GM23248 (cell line): ENCODE measurements around the gene TPI1. TPM values are rescaled to one million over a fixed set of nuclear protein-coding genes. Genes with fewer than 3 reads are reported as not detected.

Experiments
- DNase-seq: peaks from one replicate; pipeline ENCODE4 v3.0.0-alpha.2; 2015
- H2AFZ ChIP-seq: fragments of 200-600 bp; sonication (generic); 2 replicates; pipeline ENCODE4 v1.6.1; 2016; ENCODE audit warnings: antibody characterized with exemption
- H3F3A ChIP-seq: fragments of 200-600 bp; sonication (generic); 2 replicates; pipeline ENCODE4 v1.6.1; 2016; ENCODE audit warnings: mild to moderate bottlenecking, antibody characterized with exemption, mixed run types; ENCODE audit not compliant: insufficient read depth
- H3K27ac ChIP-seq: fragments of 200-600 bp; sonication (generic); 2 replicates; pipeline ENCODE4 v1.5.1; 2016; ENCODE audit warnings: mild to moderate bottlenecking
- H3K27me3 ChIP-seq: fragments of 200-600 bp; sonication (generic); replicated peaks from 2 replicates; pipeline ENCODE4 v1.6.1; 2016; ENCODE audit warnings: mild to moderate bottlenecking; ENCODE audit not compliant: insufficient read depth
- H3K36me3 ChIP-seq: fragments of 200-600 bp; sonication (generic); 2 replicates; pipeline ENCODE4 v1.6.1; 2016; ENCODE audit warnings: low read depth, mild to moderate bottlenecking
- H3K4me1 ChIP-seq: fragments of 200-600 bp; sonication (generic); 2 replicates; pipeline ENCODE4 v1.6.1; 2016; ENCODE audit warnings: mild to moderate bottlenecking; ENCODE audit not compliant: insufficient read depth
- H3K4me2 ChIP-seq: fragments of 200-600 bp; sonication (generic); one replicate; pipeline ENCODE4 v1.6.1; 2016; ENCODE audit warnings: mild to moderate bottlenecking; ENCODE audit not compliant: unreplicated experiment
- H3K4me3 ChIP-seq: fragments of 200-600 bp; sonication (generic); 2 replicates; pipeline ENCODE4 v1.5.1; 2016; ENCODE audit warnings: mild to moderate bottlenecking
- H3K79me2 ChIP-seq: fragments of 200-600 bp; sonication (generic); 2 replicates; pipeline ENCODE4 v1.6.1; 2016; ENCODE audit warnings: mild to moderate bottlenecking; ENCODE audit not compliant: insufficient read depth
- H3K9ac ChIP-seq: fragments of 200-600 bp; sonication (generic); 2 replicates; pipeline ENCODE4 v1.6.1; 2016; ENCODE audit warnings: mild to moderate bottlenecking
- H3K9me2 ChIP-seq: fragments of 200-600 bp; sonication (generic); 2 replicates; pipeline ENCODE4 v1.6.1; 2016; ENCODE audit warnings: mixed run types, mild to moderate bottlenecking, moderate library complexity; ENCODE audit not compliant: insufficient read depth
- H3K9me3 ChIP-seq: fragments of 200-600 bp; sonication (generic); one replicate; pipeline ENCODE4 v1.6.1; 2017; ENCODE audit warnings: low read depth
- H4K20me1 ChIP-seq: fragments of 200-600 bp; sonication (generic); 2 replicates; pipeline ENCODE4 v1.6.0; 2016; ENCODE audit not compliant: insufficient read depth
- EZH2 ChIP-seq: fragments of 200-600 bp; sonication (generic); IDR thresholded peaks from 2 replicates; pipeline ENCODE4 v1.6.1; 2018; ENCODE audit warnings: antibody characterized with exemption, mild to moderate bottlenecking; ENCODE audit not compliant: insufficient read depth, poor library complexity, severe bottlenecking
- EZH2phosphoT487 ChIP-seq: fragments of 200-600 bp; sonication (generic); IDR thresholded peaks from 2 replicates; pipeline ENCODE4 v1.6.1; 2018; ENCODE audit warnings: antibody characterized with exemption, moderate library complexity, mild to moderate bottlenecking, low read depth; ENCODE audit not compliant: insufficient read depth
- WGBS, 2 experiments: methylation state at CpG; one replicate each; pipeline ENCODE4 v1.1.6; 2015 to 2017; ENCODE audit warnings: low lambda C conversion rate in 2 of 2, low coverage in 1 of 2; ENCODE audit errors: missing lambda C conversion rate in 2 of 2; 5-methylcytosine and 5-hydroxymethylcytosine counted together
- in situ Hi-C: fragments of 300-500 bp; cut with MboI; formaldehyde crosslinking; loops from 2 replicates; pipeline ENCODE4 v1.15.0; 2020
- polyA plus RNA-seq: library from polyadenylated mRNA; unstranded; fragments of >200 nt; fragmentation: Nextera tagmentation; extraction: Ambion mirVana; gene quantifications from 2 replicates; pipeline ENCODE4 v1.2.1, GENCODE V29; 2016
- total RNA-seq: library from RNA; depleted of rRNA; stranded (reverse); fragments of >200 nt; shearing (Covaris generic); gene quantifications from 2 replicates; pipeline ENCODE4 v1.2.3, GENCODE V29; 2014

TPI1 gene
- total and polyA plus RNA-seq, 2 experiments from 2014 or later = 1,799 to 1,936 TPM

GRCh38 chr12:6831450-6831995 lies 35.8 kb upstream of the TPI1 start:
- Histone ChIP-seq H3K79me2 (peaks cover 25% of the 10 kb centered on the region), H3F3A (no peaks in the 10 kb centered on the region; the same call in 1 of the 2 replicates), H3K27me3 (no peaks in the 10 kb centered on the region), H4K20me1 (no peaks in the 10 kb centered on the region), H3K9me3 (no peaks in the 10 kb centered on the region), H3K4me3 (no peak overlapping the region), H3K9ac (no peak overlapping the region), H3K4me1 (peaks cover 15% of the 10 kb centered on the region; the same call in 1 of the 2 replicates), H3K4me2 (no peak overlapping the region), H3K9me2 (no peaks in the 10 kb centered on the region), H3K36me3 (peaks cover 12% of the 10 kb centered on the region; the same call in 1 of the 2 replicates), H2AFZ (no peak overlapping the region), H3K27ac (no peak overlapping the region)
- no peak for DNase-seq
- WGBS, 2 experiments = 87 to 91% methylated on average over 10 to 12 of the region's 12 CpGs
- in situ Hi-C loops = no loop called here
- no peak for TF ChIP-seq EZH2
- TF ChIP-seq EZH2phosphoT487 = no peak

- Histone ChIP-seq H3K27me3 (no peaks in the 10 kb centered on the region), H3K4me2 (no peak overlapping the region), H3K9ac (no peak overlapping the region), H2AFZ (no peak overlapping the region), H3K9me2 (no peaks in the 10 kb centered on the region), H3K36me3 (peaks cover 12% of the 10 kb centered on the region; the same call in 1 of the 2 replicates), H4K20me1 (no peaks in the 10 kb centered on the region), H3K79me2 (peaks cover 19% of the 10 kb centered on the region), H3K27ac (no peak overlapping the region), H3K4me1 (peaks cover 13% of the 10 kb centered on the region; the same call in 1 of the 2 replicates), H3K9me3 (no peaks in the 10 kb centered on the region), H3F3A (no peaks in the 10 kb centered on the region; the same call in 1 of the 2 replicates), H3K4me3 (no peak overlapping the region)
- in situ Hi-C loops = no loop called here
- no peak for TF ChIP-seq EZH2phosphoT487
- TF ChIP-seq EZH2 = no peak
- no peak for DNase-seq
- 90 to 95% methylated on average over 4 of the region's 4 CpGs for WGBS, 2 experiments
These were observed 35.2 kb upstream of the TPI1 start for GRCh38 chr12:6832125-6832524.

GRCh38 chr12:6833189-6833890 lies 34.0 kb upstream of the TPI1 start:
- H3F3A ChIP-seq = no peaks in the 10 kb centered on the region; the same call in 1 of the 2 replicates
- peak; percentile 31 for DNase-seq
- TF ChIP-seq EZH2 (no peak), EZH2phosphoT487 (no peak)
- in situ Hi-C loops = no loop called here
- no peak overlapping the region for H3K4me3 ChIP-seq
- H4K20me1 ChIP-seq = no peaks in the 10 kb centered on the region
- no peaks in the 10 kb centered on the region for H3K27me3 ChIP-seq
- no peaks in the 10 kb centered on the region for H3K9me2 ChIP-seq
- no peak overlapping the region for H3K9ac ChIP-seq
- no peaks in the 10 kb centered on the region for H3K9me3 ChIP-seq
- no peak overlapping the region for H3K27ac ChIP-seq
- WGBS, 2 experiments = 84 to 90% methylated on average over 6 of the region's 6 CpGs
- no peak overlapping the region for H2AFZ ChIP-seq
- H3K4me2 ChIP-seq = no peak overlapping the region
- H3K36me3 ChIP-seq = peaks cover 12% of the 10 kb centered on the region; the same call in 1 of the 2 replicates
- peaks cover 8% of the 10 kb centered on the region; the same call in 1 of the 2 replicates for H3K4me1 ChIP-seq
- H3K79me2 ChIP-seq = peaks cover 9% of the 10 kb centered on the region

GRCh38 chr12:6834254-6834653 lies 33.1 kb upstream of the TPI1 start:
- DNase-seq = no peak
- H3K4me3 ChIP-seq = no peak overlapping the region
- no peak overlapping the region for H3K27ac ChIP-seq
- no peaks in the 10 kb centered on the region for H4K20me1 ChIP-seq
- H3K36me3 ChIP-seq = peaks cover 12% of the 10 kb centered on the region; the same call in 1 of the 2 replicates
- H2AFZ ChIP-seq = no peak overlapping the region
- no peak overlapping the region for H3K9ac ChIP-seq
- WGBS, 2 experiments = 97 to 100% methylated on average over 1 of the region's 1 CpG
- H3K27me3 ChIP-seq = no peaks in the 10 kb centered on the region
- H3K9me2 ChIP-seq = no peaks in the 10 kb centered on the region
- no peaks in the 10 kb centered on the region for H3K9me3 ChIP-seq
- H3F3A ChIP-seq = no peaks in the 10 kb centered on the region; the same call in 1 of the 2 replicates
- in situ Hi-C loops = no loop called here
- no peak overlapping the region for H3K4me2 ChIP-seq
- peaks cover 8% of the 10 kb centered on the region; the same call in 1 of the 2 replicates for H3K4me1 ChIP-seq
- no peak for TF ChIP-seq EZH2
- TF ChIP-seq EZH2phosphoT487 = no peak
- H3K79me2 ChIP-seq = peaks cover 9% of the 10 kb centered on the region
